Neural cell (in vitro differentiated cells): Measurements from ENCODE around the gene NATD1. TPM values are rescaled to one million over a fixed set of nuclear protein-coding genes. Genes with fewer than 3 reads are reported as not detected.

Experiments used
- H2AFZ ChIP-seq: fragments of 200-600, 300-800 bp; sonication (generic), shearing (Covaris generic); 2 replicates; pipeline ENCODE4 v1.6.0; 2014; ENCODE audit warnings: low read depth, mild to moderate bottlenecking, antibody characterized with exemption, low read length, moderate library complexity
- H3F3A ChIP-seq: fragments of 200-600 bp; shearing (Covaris generic); 2 replicates; pipeline ENCODE4 v1.6.1; 2016; ENCODE audit warnings: mild to moderate bottlenecking, moderate library complexity, mixed read lengths, antibody characterized with exemption, low read length; ENCODE audit not compliant: insufficient read depth, poor library complexity, severe bottlenecking
- H3K27ac ChIP-seq: fragments of 200-600, 300-800 bp; sonication (generic), shearing (Covaris generic); 2 replicates; pipeline ENCODE4 v1.5.1; 2014; ENCODE audit warnings: mild to moderate bottlenecking, low read length, moderate library complexity
- H3K27me3 ChIP-seq: fragments of 300-800, 200-600 bp; sonication (generic), shearing (Covaris generic); 2 replicates; pipeline ENCODE4 v1.6.0; 2014; ENCODE audit warnings: mild to moderate bottlenecking, low read depth, low read length, moderate library complexity; ENCODE audit not compliant: insufficient read depth
- H3K36me3 ChIP-seq: fragments of 300-800, 200-600 bp; sonication (generic), shearing (Covaris generic); 2 replicates; pipeline ENCODE4 v1.5.1; 2014; ENCODE audit warnings: mild to moderate bottlenecking, antibody characterized with exemption, low read length, moderate library complexity; ENCODE audit not compliant: insufficient read depth
- H3K4me2 ChIP-seq: fragments of 300-800, 200-600 bp; sonication (generic), shearing (Covaris generic); 2 replicates; pipeline ENCODE4 v1.6.0; 2014; ENCODE audit warnings: mild to moderate bottlenecking, low read length
- H3K4me3 ChIP-seq: fragments of 300-800, 200-600 bp; sonication (generic), shearing (Covaris generic); 2 replicates; pipeline ENCODE4 v1.5.1; 2014; ENCODE audit warnings: mild to moderate bottlenecking, low read length, moderate library complexity
- H3K79me2 ChIP-seq: fragments of 200-600 bp; shearing (Covaris generic); replicated peaks from 2 replicates; pipeline ENCODE4 v1.6.0; 2014; ENCODE audit warnings: mild to moderate bottlenecking, low read length, moderate library complexity; ENCODE audit not compliant: insufficient read depth
- H3K9ac ChIP-seq: fragments of 300-800, 200-600 bp; sonication (generic), shearing (Covaris generic); 2 replicates; pipeline ENCODE4 v1.6.1; 2016; ENCODE audit warnings: mild to moderate bottlenecking, low read length, mixed read lengths
- H3K9me2 ChIP-seq: fragments of 200-600 bp; shearing (Covaris generic); 2 replicates; pipeline ENCODE4 v1.6.1; 2016; ENCODE audit warnings: mild to moderate bottlenecking, low read length, mixed read lengths; ENCODE audit not compliant: insufficient read depth
- H3K9me3 ChIP-seq: fragments of 200-600, 300-800 bp; sonication (generic), shearing (Covaris generic); 2 replicates; pipeline ENCODE4 v1.6.1; 2016; ENCODE audit warnings: mild to moderate bottlenecking, mixed run types, low read length, moderate library complexity, mixed read lengths
- H4K20me1 ChIP-seq: fragments of 200-600 bp; shearing (Covaris generic); 2 replicates; pipeline ENCODE4 v1.6.1; 2016; ENCODE audit warnings: mild to moderate bottlenecking, mixed run types; ENCODE audit not compliant: insufficient read depth
- EP300 ChIP-seq: fragments of 450-650 bp; conservative IDR thresholded peaks from 2 replicates; pipeline ENCODE4 v1.6.1; 2014; ENCODE audit warnings: antibody characterized with exemption, mild to moderate bottlenecking, moderate library complexity; ENCODE audit not compliant: poor library complexity, severe bottlenecking
- EZH2 ChIP-seq: fragments of 200-600, 300-800 bp; shearing (Covaris generic), sonication (generic); IDR thresholded peaks from 2 replicates; pipeline ENCODE4 v1.6.1; 2014; ENCODE audit warnings: antibody characterized with exemption, low read length, borderline replicate concordance, mild to moderate bottlenecking; ENCODE audit not compliant: insufficient read depth, poor library complexity, severe bottlenecking
- MXI1 ChIP-seq: fragments of 450-650 bp; conservative IDR thresholded peaks from 2 replicates; pipeline ENCODE4 v1.6.1; 2014; ENCODE audit warnings: antibody characterized with exemption, mild to moderate bottlenecking; ENCODE audit not compliant: poor library complexity, severe bottlenecking
- POLR2AphosphoS5 ChIP-seq: IDR thresholded peaks from 2 replicates; pipeline ENCODE4 v1.6.1; 2012
- RAD21 ChIP-seq: fragments of 450-650 bp; conservative IDR thresholded peaks from 2 replicates; pipeline ENCODE4 v1.6.1; 2014; ENCODE audit warnings: antibody characterized with exemption, mild to moderate bottlenecking, moderate library complexity
- SMC3 ChIP-seq: fragments of 450-650 bp; conservative IDR thresholded peaks from 2 replicates; pipeline ENCODE4 v1.6.1; 2014; ENCODE audit warnings: antibody characterized with exemption, mild to moderate bottlenecking, moderate library complexity; ENCODE audit not compliant: poor library complexity
- TAF1 ChIP-seq: IDR thresholded peaks from 2 replicates; pipeline ENCODE4 v1.6.1; 2012; ENCODE audit warnings: low read depth
- polyA plus RNA-seq: library from polyadenylated mRNA; depleted of rRNA; stranded (reverse); fragments of >200 nt; gene quantifications from 2 replicates; pipeline ENCODE4 v1.2.3, GENCODE V29; 2014
- TF ChIP-seq, protein P1 (sequence below): fragments of 450-650 bp; IDR thresholded peaks from 2 replicates; pipeline ENCODE4 v1.5.1; 2014; ENCODE audit warnings: antibody characterized with exemption, mild to moderate bottlenecking, moderate library complexity; ENCODE audit not compliant: poor library complexity, severe bottlenecking
- TF ChIP-seq, protein P2 (sequence below): IDR thresholded peaks from 2 replicates; pipeline ENCODE4 v1.6.1; 2012; ENCODE audit warnings: borderline replicate concordance

Gene NATD1
- polyA plus RNA-seq, 1 donor from 2014 or later: 2.8 TPM

DNA sequence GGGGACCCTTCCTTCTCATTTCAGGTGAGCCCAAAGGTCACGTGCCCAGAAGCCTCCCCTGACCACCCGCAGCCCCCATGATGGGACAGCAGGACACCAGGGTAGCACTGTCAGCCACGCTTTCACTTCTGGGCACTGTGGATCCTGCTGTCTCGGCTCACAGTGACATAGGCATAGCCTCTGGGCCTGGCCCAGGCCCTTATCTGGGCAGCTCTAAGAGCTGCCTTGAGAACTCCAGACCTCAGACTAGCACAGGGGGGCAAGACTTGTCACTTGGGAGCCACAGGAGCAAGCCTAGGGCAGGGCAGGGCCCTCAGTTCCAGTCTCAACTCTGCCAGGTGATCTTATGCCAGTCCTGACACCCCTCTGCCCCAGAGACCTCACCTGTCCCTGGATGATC lies 4.7 kb downstream of the NATD1 start:
- Histone ChIP-seq H3K27me3 (no peaks in the 10 kb centered on the region), H3K4me3 (no peak overlapping the region), H4K20me1 (no peaks in the 10 kb centered on the region), H3K9me3 (no peaks in the 10 kb centered on the region), H3K27ac (no peak overlapping the region), H3K4me2 (no peak overlapping the region), H3K79me2 (peaks cover 9% of the 10 kb centered on the region), H3K9me2 (no peaks in the 10 kb centered on the region), H3K36me3 (no peaks in the 10 kb centered on the region), H2AFZ (no peak overlapping the region), H3F3A (no peaks in the 10 kb centered on the region), H3K9ac (no peak overlapping the region)
- TF ChIP-seq RAD21: no peak
- TF ChIP-seq EP300: no peak

DNA sequence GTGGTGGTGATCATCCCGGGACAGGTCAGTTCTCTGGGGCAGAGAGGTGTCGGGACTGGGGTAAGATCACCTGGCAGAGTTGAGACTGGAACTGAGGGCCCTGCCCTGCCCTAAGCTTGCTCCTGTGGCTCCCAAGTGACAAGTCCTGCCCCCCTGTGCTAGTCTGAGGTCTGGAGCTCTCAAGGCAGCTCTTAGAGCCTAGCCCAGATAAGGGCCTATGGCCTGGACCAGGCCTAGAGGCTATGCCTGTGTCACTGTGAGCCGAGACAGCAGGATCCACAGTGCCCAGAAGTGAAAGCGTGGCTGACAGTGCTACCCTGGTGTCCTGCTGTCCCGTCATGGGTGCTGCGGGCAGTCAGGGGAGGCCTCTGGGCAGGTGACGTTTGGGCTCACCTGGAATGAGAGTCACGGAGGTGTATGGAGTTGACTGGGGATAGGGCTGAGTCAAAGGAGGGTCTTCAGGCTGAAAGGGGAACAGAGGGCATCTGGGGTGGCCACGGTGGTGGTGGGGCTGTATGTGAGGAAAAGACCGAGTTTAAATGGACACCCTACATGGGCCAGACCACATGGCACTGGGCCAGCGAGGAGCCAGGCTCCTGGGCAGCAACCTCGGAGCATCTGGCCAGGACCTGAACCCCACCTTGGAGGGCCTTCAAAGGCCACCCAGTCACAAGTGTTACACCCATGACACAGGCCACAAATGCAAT lies 5.5 kb downstream of the NATD1 start:
- Histone ChIP-seq H3K27me3 (no peaks in the 10 kb centered on the region), H3K9me3 (no peaks in the 10 kb centered on the region), H2AFZ (no peak overlapping the region), H3K4me3 (no peak overlapping the region), H3K36me3 (no peaks in the 10 kb centered on the region), H3K27ac (no peak overlapping the region), H3K4me2 (no peak overlapping the region), H4K20me1 (no peaks in the 10 kb centered on the region), H3K9me2 (no peaks in the 10 kb centered on the region), H3K9ac (no peak overlapping the region), H3F3A (no peaks in the 10 kb centered on the region), H3K79me2 (peaks cover 9% of the 10 kb centered on the region)
- TF ChIP-seq, protein P1, sequence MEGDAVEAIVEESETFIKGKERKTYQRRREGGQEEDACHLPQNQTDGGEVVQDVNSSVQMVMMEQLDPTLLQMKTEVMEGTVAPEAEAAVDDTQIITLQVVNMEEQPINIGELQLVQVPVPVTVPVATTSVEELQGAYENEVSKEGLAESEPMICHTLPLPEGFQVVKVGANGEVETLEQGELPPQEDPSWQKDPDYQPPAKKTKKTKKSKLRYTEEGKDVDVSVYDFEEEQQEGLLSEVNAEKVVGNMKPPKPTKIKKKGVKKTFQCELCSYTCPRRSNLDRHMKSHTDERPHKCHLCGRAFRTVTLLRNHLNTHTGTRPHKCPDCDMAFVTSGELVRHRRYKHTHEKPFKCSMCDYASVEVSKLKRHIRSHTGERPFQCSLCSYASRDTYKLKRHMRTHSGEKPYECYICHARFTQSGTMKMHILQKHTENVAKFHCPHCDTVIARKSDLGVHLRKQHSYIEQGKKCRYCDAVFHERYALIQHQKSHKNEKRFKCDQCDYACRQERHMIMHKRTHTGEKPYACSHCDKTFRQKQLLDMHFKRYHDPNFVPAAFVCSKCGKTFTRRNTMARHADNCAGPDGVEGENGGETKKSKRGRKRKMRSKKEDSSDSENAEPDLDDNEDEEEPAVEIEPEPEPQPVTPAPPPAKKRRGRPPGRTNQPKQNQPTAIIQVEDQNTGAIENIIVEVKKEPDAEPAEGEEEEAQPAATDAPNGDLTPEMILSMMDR: no peak
- TF ChIP-seq MXI1: no peak
- TF ChIP-seq SMC3: no peak
- TF ChIP-seq, protein P2, sequence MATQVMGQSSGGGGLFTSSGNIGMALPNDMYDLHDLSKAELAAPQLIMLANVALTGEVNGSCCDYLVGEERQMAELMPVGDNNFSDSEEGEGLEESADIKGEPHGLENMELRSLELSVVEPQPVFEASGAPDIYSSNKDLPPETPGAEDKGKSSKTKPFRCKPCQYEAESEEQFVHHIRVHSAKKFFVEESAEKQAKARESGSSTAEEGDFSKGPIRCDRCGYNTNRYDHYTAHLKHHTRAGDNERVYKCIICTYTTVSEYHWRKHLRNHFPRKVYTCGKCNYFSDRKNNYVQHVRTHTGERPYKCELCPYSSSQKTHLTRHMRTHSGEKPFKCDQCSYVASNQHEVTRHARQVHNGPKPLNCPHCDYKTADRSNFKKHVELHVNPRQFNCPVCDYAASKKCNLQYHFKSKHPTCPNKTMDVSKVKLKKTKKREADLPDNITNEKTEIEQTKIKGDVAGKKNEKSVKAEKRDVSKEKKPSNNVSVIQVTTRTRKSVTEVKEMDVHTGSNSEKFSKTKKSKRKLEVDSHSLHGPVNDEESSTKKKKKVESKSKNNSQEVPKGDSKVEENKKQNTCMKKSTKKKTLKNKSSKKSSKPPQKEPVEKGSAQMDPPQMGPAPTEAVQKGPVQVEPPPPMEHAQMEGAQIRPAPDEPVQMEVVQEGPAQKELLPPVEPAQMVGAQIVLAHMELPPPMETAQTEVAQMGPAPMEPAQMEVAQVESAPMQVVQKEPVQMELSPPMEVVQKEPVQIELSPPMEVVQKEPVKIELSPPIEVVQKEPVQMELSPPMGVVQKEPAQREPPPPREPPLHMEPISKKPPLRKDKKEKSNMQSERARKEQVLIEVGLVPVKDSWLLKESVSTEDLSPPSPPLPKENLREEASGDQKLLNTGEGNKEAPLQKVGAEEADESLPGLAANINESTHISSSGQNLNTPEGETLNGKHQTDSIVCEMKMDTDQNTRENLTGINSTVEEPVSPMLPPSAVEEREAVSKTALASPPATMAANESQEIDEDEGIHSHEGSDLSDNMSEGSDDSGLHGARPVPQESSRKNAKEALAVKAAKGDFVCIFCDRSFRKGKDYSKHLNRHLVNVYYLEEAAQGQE: no peak
- TF ChIP-seq EZH2: no peak
- no peak for TF ChIP-seq TAF1
- TF ChIP-seq RAD21: no peak
- no peak for TF ChIP-seq EP300
- no peak for TF ChIP-seq POLR2AphosphoS5
